GM12864 (cell line): ENCODE data around the gene ARHGAP8.

ENCODE experiments used
- DNase-seq: peaks from one replicate; pipeline ENCODE4 v3.0.0-alpha.2; 2011; ENCODE audit warnings: low read depth
- H3K4me3 ChIP-seq: 2 replicates; pipeline ENCODE4 v1.5.1; 2011; ENCODE audit warnings: mild to moderate bottlenecking, low read depth, low read length, control low read depth
- CTCF ChIP-seq: IDR thresholded peaks from 2 replicates; pipeline ENCODE4 v1.5.1; 2011; ENCODE audit warnings: low read depth, mild to moderate bottlenecking, moderate library complexity, low read length, control low read depth, inconsistent platforms; ENCODE audit errors: missing control alignments

ARHGAP8 gene

DNA sequence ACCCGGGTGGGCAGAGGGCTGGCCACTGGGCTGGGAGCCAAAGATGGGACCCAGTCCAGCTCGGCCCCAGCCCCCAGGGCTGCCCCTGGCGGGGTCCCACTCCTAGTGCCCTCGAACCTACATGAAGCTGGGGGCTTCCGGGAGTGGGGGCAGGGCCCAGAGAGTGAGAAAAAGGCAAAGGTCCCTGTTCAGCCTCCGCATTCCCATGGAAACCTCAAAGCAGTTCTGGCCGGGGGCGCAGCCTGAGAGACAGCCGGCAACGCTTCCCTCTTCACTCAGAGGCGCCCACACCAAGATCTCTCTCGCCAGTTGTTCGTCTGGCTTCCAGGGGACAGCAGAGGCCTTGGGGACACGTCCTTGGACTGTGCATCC, 22.4 kb upstream of the ARHGAP8 start:
- TF ChIP-seq CTCF: no peak
- H3K4me3 ChIP-seq: no peak overlapping the region
- no peak for DNase-seq

DNA sequence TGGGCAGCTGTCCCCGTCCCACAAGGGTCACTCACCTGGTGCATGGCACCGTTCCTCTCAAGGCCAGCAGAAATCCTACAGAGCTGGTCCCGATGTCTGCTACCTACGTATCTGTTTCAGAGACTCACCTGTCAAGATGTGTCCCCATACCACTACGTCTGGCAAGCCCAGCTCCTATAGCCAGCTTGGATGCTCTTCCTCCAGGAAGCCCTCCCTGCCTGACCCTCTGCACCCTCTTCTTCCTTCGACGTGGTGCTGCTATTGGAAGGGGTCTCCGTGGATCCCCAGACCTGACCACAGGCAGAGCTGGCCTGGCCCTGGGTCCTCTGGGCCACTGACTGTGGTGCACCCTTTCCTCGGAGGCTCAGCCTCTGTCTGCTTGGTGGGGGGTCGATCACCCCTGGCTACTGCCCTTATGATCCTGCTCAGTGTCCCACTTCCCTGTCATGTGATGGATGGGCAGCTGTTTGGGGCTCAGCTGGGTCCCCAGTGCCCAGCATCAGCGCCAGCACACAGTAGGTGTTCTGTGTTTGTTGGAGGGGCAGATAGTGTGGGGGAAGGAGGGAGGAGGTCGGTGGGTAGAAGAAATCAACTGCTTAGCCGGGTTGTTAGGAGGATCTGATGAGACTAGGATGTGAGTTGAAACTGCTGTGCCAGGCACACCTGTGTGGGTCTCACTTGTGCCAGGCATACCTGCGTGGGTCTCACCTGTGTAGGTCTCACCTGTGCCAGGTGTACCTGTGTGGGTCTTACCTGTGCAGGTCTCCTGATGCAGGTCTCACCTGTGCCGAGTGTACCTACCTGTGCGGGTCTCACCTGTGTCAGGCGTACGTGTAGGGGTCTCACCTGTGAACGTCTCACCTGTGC, 21.7 kb upstream of the ARHGAP8 start:
- DNase-seq: no peak
- no peak for TF ChIP-seq CTCF
- no peak overlapping the region for H3K4me3 ChIP-seq

GRCh38 chr22:44731357-44731970, 20.9 kb upstream of the ARHGAP8 start:
- TF ChIP-seq CTCF: no peak
- no peak for DNase-seq

DNA sequence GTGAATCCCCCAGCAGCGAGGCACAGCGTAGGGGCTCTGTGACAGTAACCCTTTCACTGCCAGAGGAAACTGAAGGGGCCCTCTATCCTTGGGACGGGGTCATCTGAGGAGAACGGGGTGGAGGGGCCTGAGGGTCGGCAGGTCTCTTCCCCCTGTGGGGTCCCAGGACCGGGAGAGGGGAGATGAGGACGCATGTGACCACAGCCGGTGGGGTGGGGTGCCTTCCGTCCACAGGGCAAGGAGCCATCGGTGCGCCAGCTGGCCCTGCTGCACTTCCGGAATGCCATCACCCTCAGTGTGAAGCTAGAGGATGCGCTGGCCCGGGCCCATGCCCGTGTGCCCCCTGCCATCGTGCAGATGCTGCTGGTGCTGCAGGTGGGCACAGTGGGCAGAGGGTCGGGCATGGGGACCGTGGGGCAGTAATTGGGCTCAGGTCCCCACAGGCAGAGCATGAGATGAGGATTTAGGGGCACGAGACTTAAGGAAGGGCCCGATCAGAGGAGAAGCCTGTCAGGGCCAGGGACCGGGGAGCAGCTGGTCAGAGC, 20.3 kb upstream of the ARHGAP8 start:
- no peak for DNase-seq
- TF ChIP-seq CTCF: no peak
- H3K4me3 ChIP-seq: no peak overlapping the region

More at GRCh38 chr22:44731357-44731970, 20.9 kb upstream of the ARHGAP8 start:
- H3K4me3 ChIP-seq: no peak overlapping the region

GRCh38 chr22:44732661-44733060, 19.7 kb upstream of the ARHGAP8 start:
- H3K4me3 ChIP-seq: no peak overlapping the region
- no peak for DNase-seq
- TF ChIP-seq CTCF: no peak

GRCh38 chr22:44733426-44734106, 18.8 kb upstream of the ARHGAP8 start:
- no peak overlapping the region for H3K4me3 ChIP-seq
- no peak for DNase-seq
- TF ChIP-seq CTCF: no peak
